ENCODE measurements around the gene RAB6B. TPM values are rescaled to one million over a fixed set of nuclear protein-coding genes. Genes with fewer than 3 reads are reported as not detected.

Gene RAB6B
- total and polyA plus RNA-seq, 2 experiments from 2014 or later: 1.2 to 3.9 TPM

GRCh38 chr3:133788024-133788423, 107.7 kb downstream of the RAB6B start:
- Histone ChIP-seq H3K4me3 (no peak overlapping the region), H2AFZ (no peak overlapping the region), H3K36me3 (ENCODE audit: insufficient read depth) (peaks cover 8% of the 10 kb centered on the region), H3K79me2 (replicated peaks; ENCODE audit: insufficient read depth) (no peaks in the 10 kb centered on the region), H3F3A (replicated peaks; ENCODE audit: low read depth) (no peaks in the 10 kb centered on the region), H3K4me1 (ENCODE audit: insufficient read depth) (no peaks in the 10 kb centered on the region), H3K27me3 (ENCODE audit: insufficient read depth) (no peaks in the 10 kb centered on the region), H3K27ac (ENCODE audit: low read depth) (no peak overlapping the region), H4K20me1 (replicated peaks; ENCODE audit: insufficient read depth) (no peaks in the 10 kb centered on the region), H3K4me2 (no peak overlapping the region), H3K9me2 (ENCODE audit: insufficient read depth) (peaks cover 8% of the 10 kb centered on the region; the same call in 1 of the 2 replicates)
- H3K4me3 Mint-ChIP-seq: no peak overlapping the region
- no peak for DNase-seq (ENCODE audit: low spot score)
- peaks cover 43% of the 10 kb centered on the region for H3K9me3 Mint-ChIP-seq
- H3K36me3 Mint-ChIP-seq (ENCODE audit: low read depth): peaks cover 16% of the 10 kb centered on the region; the same call in 2 of the 3 replicates
- no peak for ATAC-seq
- H3K27ac Mint-ChIP-seq: no peak overlapping the region
- TF ChIP-seq CREB1 (CRISPR knock-in tag; IDR thresholded peaks at IDR 0.05; ENCODE audit: low read depth): no peak
- no peak for TF ChIP-seq JUNB (IDR thresholded peaks at IDR 0.05; ENCODE audit: unreplicated experiment)
- no peak for TF ChIP-seq NANOG (IDR thresholded peaks at IDR 0.05; ENCODE audit: borderline replicate concordance)
- no peak for TF ChIP-seq CTCF (conservative IDR thresholded peaks at IDR 0.05; ENCODE audit: low read depth in 2 of 2)
- no peak for TF ChIP-seq POLR2AphosphoS5 (IDR thresholded peaks at IDR 0.05; ENCODE audit: low read depth)
- TF ChIP-seq EZH2 (IDR thresholded peaks at IDR 0.05; ENCODE audit: low read depth, unreplicated experiment): no peak
- TF ChIP-seq, protein P1, sequence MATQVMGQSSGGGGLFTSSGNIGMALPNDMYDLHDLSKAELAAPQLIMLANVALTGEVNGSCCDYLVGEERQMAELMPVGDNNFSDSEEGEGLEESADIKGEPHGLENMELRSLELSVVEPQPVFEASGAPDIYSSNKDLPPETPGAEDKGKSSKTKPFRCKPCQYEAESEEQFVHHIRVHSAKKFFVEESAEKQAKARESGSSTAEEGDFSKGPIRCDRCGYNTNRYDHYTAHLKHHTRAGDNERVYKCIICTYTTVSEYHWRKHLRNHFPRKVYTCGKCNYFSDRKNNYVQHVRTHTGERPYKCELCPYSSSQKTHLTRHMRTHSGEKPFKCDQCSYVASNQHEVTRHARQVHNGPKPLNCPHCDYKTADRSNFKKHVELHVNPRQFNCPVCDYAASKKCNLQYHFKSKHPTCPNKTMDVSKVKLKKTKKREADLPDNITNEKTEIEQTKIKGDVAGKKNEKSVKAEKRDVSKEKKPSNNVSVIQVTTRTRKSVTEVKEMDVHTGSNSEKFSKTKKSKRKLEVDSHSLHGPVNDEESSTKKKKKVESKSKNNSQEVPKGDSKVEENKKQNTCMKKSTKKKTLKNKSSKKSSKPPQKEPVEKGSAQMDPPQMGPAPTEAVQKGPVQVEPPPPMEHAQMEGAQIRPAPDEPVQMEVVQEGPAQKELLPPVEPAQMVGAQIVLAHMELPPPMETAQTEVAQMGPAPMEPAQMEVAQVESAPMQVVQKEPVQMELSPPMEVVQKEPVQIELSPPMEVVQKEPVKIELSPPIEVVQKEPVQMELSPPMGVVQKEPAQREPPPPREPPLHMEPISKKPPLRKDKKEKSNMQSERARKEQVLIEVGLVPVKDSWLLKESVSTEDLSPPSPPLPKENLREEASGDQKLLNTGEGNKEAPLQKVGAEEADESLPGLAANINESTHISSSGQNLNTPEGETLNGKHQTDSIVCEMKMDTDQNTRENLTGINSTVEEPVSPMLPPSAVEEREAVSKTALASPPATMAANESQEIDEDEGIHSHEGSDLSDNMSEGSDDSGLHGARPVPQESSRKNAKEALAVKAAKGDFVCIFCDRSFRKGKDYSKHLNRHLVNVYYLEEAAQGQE (IDR thresholded peaks at IDR 0.05; ENCODE audit: unreplicated experiment): no peak
- H3K27me3 Mint-ChIP-seq (ENCODE audit: insufficient read depth, low read depth, poor library complexity): no peaks in the 10 kb centered on the region
- H3K4me1 Mint-ChIP-seq: no peaks in the 10 kb centered on the region

DNA sequence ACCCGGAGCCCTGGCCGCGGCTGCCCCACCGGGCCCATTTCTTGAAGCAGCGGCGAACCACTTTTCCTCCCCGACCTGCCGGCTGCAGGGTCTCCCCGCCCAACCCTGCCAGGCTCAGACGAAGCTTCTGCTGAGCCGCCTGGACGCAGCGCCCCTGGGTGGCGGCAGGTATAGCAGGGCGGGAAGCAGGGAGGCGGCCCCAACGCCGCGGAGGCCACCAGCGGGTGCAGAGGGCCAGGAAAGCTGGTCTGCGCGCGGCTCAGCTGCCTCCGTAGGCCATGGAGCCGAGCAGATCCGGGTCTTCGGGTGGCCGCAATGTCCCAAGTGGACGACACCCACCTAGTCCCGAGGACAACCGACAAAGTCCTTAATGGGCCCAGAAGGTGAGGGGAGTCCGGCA, 111.9 kb downstream of the RAB6B start:
- Histone ChIP-seq H3F3A (replicated peaks; ENCODE audit: low read depth) (no peaks in the 10 kb centered on the region), H3K79me2 (replicated peaks; ENCODE audit: insufficient read depth) (no peaks in the 10 kb centered on the region), H3K4me1 (ENCODE audit: insufficient read depth) (no peaks in the 10 kb centered on the region), H2AFZ (no peak overlapping the region), H3K36me3 (ENCODE audit: insufficient read depth) (no peaks in the 10 kb centered on the region), H3K9me2 (ENCODE audit: insufficient read depth) (peaks cover 8% of the 10 kb centered on the region), H3K27ac (ENCODE audit: low read depth) (no peak overlapping the region), H3K4me3 (no peak overlapping the region), H3K27me3 (ENCODE audit: insufficient read depth) (no peaks in the 10 kb centered on the region), H3K4me2 (no peak overlapping the region), H4K20me1 (replicated peaks; ENCODE audit: insufficient read depth) (no peaks in the 10 kb centered on the region)
- Mint-ChIP-seq H3K36me3 (ENCODE audit: low read depth) (no peaks in the 10 kb centered on the region; the same call in 2 of the 3 replicates), H3K4me1 (no peaks in the 10 kb centered on the region), H3K9me3 (peaks cover 17% of the 10 kb centered on the region), H3K4me3 (no peak overlapping the region), H3K27me3 (ENCODE audit: insufficient read depth, low read depth, poor library complexity) (no peaks in the 10 kb centered on the region), H3K27ac (no peak overlapping the region)
- TF ChIP-seq, protein P2, sequence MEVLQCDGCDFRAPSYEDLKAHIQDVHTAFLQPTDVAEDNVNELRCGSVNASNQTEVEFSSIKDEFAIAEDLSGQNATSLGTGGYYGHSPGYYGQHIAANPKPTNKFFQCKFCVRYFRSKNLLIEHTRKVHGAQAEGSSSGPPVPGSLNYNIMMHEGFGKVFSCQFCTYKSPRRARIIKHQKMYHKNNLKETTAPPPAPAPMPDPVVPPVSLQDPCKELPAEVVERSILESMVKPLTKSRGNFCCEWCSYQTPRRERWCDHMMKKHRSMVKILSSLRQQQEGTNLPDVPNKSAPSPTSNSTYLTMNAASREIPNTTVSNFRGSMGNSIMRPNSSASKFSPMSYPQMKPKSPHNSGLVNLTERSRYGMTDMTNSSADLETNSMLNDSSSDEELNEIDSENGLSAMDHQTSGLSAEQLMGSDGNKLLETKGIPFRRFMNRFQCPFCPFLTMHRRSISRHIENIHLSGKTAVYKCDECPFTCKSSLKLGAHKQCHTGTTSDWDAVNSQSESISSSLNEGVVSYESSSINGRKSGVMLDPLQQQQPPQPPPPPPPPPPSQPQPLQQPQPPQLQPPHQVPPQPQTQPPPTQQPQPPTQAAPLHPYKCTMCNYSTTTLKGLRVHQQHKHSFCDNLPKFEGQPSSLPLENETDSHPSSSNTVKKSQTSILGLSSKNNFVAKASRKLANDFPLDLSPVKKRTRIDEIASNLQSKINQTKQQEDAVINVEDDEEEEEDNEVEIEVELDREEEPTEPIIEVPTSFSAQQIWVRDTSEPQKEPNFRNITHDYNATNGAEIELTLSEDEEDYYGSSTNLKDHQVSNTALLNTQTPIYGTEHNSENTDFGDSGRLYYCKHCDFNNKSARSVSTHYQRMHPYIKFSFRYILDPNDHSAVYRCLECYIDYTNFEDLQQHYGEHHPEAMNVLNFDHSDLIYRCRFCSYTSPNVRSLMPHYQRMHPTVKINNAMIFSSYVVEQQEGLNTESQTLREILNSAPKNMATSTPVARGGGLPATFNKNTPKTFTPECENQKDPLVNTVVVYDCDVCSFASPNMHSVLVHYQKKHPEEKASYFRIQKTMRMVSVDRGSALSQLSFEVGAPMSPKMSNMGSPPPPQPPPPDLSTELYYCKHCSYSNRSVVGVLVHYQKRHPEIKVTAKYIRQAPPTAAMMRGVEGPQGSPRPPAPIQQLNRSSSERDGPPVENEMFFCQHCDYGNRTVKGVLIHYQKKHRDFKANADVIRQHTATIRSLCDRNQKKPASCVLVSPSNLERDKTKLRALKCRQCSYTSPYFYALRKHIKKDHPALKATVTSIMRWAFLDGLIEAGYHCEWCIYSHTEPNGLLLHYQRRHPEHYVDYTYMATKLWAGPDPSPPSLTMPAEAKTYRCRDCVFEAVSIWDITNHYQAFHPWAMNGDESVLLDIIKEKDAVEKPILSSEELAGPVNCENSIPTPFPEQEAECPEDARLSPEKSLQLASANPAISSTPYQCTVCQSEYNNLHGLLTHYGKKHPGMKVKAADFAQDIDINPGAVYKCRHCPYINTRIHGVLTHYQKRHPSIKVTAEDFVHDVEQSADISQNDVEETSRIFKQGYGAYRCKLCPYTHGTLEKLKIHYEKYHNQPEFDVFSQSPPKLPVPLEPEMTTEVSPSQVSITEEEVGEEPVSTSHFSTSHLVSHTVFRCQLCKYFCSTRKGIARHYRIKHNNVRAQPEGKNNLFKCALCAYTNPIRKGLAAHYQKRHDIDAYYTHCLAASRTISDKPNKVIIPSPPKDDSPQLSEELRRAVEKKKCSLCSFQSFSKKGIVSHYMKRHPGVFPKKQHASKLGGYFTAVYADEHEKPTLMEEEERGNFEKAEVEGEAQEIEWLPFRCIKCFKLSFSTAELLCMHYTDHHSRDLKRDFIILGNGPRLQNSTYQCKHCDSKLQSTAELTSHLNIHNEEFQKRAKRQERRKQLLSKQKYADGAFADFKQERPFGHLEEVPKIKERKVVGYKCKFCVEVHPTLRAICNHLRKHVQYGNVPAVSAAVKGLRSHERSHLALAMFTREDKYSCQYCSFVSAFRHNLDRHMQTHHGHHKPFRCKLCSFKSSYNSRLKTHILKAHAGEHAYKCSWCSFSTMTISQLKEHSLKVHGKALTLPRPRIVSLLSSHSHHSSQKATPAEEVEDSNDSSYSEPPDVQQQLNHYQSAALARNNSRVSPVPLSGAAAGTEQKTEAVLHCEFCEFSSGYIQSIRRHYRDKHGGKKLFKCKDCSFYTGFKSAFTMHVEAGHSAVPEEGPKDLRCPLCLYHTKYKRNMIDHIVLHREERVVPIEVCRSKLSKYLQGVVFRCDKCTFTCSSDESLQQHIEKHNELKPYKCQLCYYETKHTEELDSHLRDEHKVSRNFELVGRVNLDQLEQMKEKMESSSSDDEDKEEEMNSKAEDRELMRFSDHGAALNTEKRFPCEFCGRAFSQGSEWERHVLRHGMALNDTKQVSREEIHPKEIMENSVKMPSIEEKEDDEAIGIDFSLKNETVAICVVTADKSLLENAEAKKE (CRISPR knock-in tag; IDR thresholded peaks at IDR 0.05): no peak
- TF ChIP-seq CTCF (conservative IDR thresholded peaks at IDR 0.05; ENCODE audit: low read depth in 2 of 2): peak; percentile 19 to 57; a peak in 3 of 4 replicates
- DNase-seq (ENCODE audit: low spot score) (peak; percentile 53), ATAC-seq (peak; percentile 94)
